Neural cell (in vitro differentiated cells): ENCODE measurements around the gene LRRC2.

Experiments used
- CTCF ChIP-seq: fragments of 450-650 bp; IDR thresholded peaks from 2 replicates; pipeline ENCODE4 v1.5.1; 2014; ENCODE audit warnings: antibody characterized with exemption, mild to moderate bottlenecking, moderate library complexity; ENCODE audit not compliant: poor library complexity, severe bottlenecking
- EZH2 ChIP-seq: fragments of 200-600, 300-800 bp; shearing (Covaris generic), sonication (generic); IDR thresholded peaks from 2 replicates; pipeline ENCODE4 v1.6.1; 2014; ENCODE audit warnings: antibody characterized with exemption, low read length, borderline replicate concordance, mild to moderate bottlenecking; ENCODE audit not compliant: insufficient read depth, poor library complexity, severe bottlenecking
- POLR2AphosphoS5 ChIP-seq: IDR thresholded peaks from 2 replicates; pipeline ENCODE4 v1.6.1; 2012

- TF ChIP-seq CTCF, result no peak
- no peak for TF ChIP-seq POLR2AphosphoS5
- no peak for TF ChIP-seq EZH2
Observed at GRCh38 chr3:46544771-46545503, 21.2 kb downstream of the LRRC2 start.
